PC-3 (cell line): ENCODE measurements around the gene PRDM4. TPM values are rescaled to one million over a fixed set of nuclear protein-coding genes. Genes with fewer than 3 reads are reported as not detected.
"Not testable (repeated sequence)": the region's sequence is repeated elsewhere in the genome, so short reads cannot be mapped to it uniquely, and the experiment has no call there.

Experiments used
- ATAC-seq: fragments of 200-7000 bp; cut with Tn5 transposase; 2 replicates; pipeline ENCODE4 v1.9.1; 2020; ENCODE audit warnings: mild to moderate bottlenecking, moderate library complexity
- BruUV-seq: library from RNA; stranded (reverse); fragments of 400-500 nt; replicated peaks from 2 replicates; lab custom pipeline; 2021; lab: Mats Ljungman, UMichigan
- CTCF ChIA-PET: fragments of 300-600 bp; sonication (Branson Sonifier 250); formaldehyde crosslinking; loops from one replicate; lab custom pipeline; 2022; ENCODE audit warnings: antibody characterized with exemption; lab: Charles Lee
- POLR2A ChIA-PET: fragments of 300-600 bp; sonication (Branson Sonifier 250); formaldehyde crosslinking; loops from one replicate; lab custom pipeline; 2022; ENCODE audit warnings: antibody characterized with exemption; ENCODE audit not compliant: unreplicated experiment; lab: Charles Lee
- DNase-seq: peaks from one replicate; pipeline ENCODE4 v3.0.0-alpha.2; 2015
- H2AFZ ChIP-seq: fragments of 300-600 bp; sonication (generic); 2 replicates; pipeline ENCODE4 v1.6.0; 2016; ENCODE audit warnings: antibody characterized with exemption, low read length
- H3F3A ChIP-seq: fragments of 300-600 bp; sonication (generic); one replicate; pipeline ENCODE4 v1.6.0; 2017; ENCODE audit warnings: antibody characterized with exemption, low read length, control low read depth, mild to moderate bottlenecking; ENCODE audit not compliant: unreplicated experiment
- H3K27ac ChIP-seq: fragments of 300-600 bp; sonication (generic); 2 replicates; pipeline ENCODE4 v1.5.1; 2016; ENCODE audit warnings: mild to moderate bottlenecking, low read length
- H3K27me3 ChIP-seq: fragments of 300-600 bp; sonication (generic); 2 replicates; pipeline ENCODE4 v1.6.1; 2016; ENCODE audit warnings: low read length, mixed read lengths
- H3K36me3 ChIP-seq: fragments of 300-600 bp; sonication (generic); 2 replicates; pipeline ENCODE4 v1.6.1; 2016; ENCODE audit warnings: low read depth, mixed run types, low read length, mixed read lengths
- H3K4me1 ChIP-seq: fragments of 300-600 bp; sonication (generic); 2 replicates; pipeline ENCODE4 v1.5.1; 2016; ENCODE audit warnings: low read length; ENCODE audit not compliant: insufficient read depth
- H3K4me2 ChIP-seq: fragments of 300-600 bp; sonication (generic); 2 replicates; pipeline ENCODE4 v1.6.0; 2016; ENCODE audit warnings: low read length
- H3K4me3 ChIP-seq: fragments of 300-600 bp; sonication (generic); 2 replicates; pipeline ENCODE4 v1.5.1; 2016; ENCODE audit warnings: mild to moderate bottlenecking, low read length, mixed read lengths
- H3K79me2 ChIP-seq: fragments of 300-600 bp; sonication (generic); 2 replicates; pipeline ENCODE4 v1.6.1; 2017; ENCODE audit warnings: low read length, mixed read lengths
- H3K9ac ChIP-seq: fragments of 300-600 bp; sonication (generic); 2 replicates; pipeline ENCODE4 v1.6.0; 2016; ENCODE audit warnings: mild to moderate bottlenecking, low read length
- H3K9me2 ChIP-seq: fragments of 300-600 bp; sonication (generic); replicated peaks from 2 replicates; pipeline ENCODE4 v1.6.1; 2016; ENCODE audit warnings: mixed run types, low read length, mixed read lengths
- H3K9me3 ChIP-seq: fragments of 300-600 bp; sonication (generic); 2 replicates; pipeline ENCODE4 v1.6.1; 2016; ENCODE audit warnings: low read length, mixed read lengths
- H4K20me1 ChIP-seq: fragments of 300-600 bp; sonication (generic); 2 replicates; pipeline ENCODE4 v1.6.1; 2016; ENCODE audit warnings: low read length, mixed read lengths
- CTCF ChIP-seq: fragments of 300-600 bp; sonication (generic); conservative IDR thresholded peaks from 2 replicates; pipeline ENCODE4 v1.5.1; 2017; ENCODE audit warnings: antibody characterized with exemption, low read depth, mild to moderate bottlenecking, low read length
- EZH2 ChIP-seq: fragments of 300-600 bp; sonication (generic); IDR thresholded peaks from one replicate; pipeline ENCODE4 v1.6.1; 2017; ENCODE audit warnings: antibody characterized with exemption, mild to moderate bottlenecking, low read length; ENCODE audit not compliant: unreplicated experiment
- EZH2phosphoT487 ChIP-seq: fragments of 300-600 bp; sonication (generic); IDR thresholded peaks from 2 replicates; pipeline ENCODE4 v1.6.1; 2018; ENCODE audit warnings: mild to moderate bottlenecking, antibody characterized with exemption, low read length, borderline replicate concordance
- intact Hi-C: fragments of 100-400 bp; cut with micrococcal nuclease; formaldehyde crosslinking; loops from 2 replicates; pipeline ENCODE4 v1.9.0; 2023
- total RNA-seq: library from RNA; depleted of rRNA; stranded (reverse); fragments of >200 nt; gene quantifications from 2 replicates; pipeline ENCODE4 v1.2.3, GENCODE V29; 2014

PRDM4 gene
- total RNA-seq, 1 experiment from 2014 or later = 22.6 TPM

GRCh38 chr12:107732365-107732764 lies 28.6 kb downstream of the PRDM4 start:
- POLR2A ChIA-PET = no interaction called here

GRCh38 chr12:107731366-107731765 lies 29.6 kb downstream of the PRDM4 start:
- Histone ChIP-seq H3K4me2 (no peak overlapping the region), H3F3A (no peaks in the 10 kb centered on the region), H3K9ac (no peak overlapping the region), H3K4me3 (no peak overlapping the region), H3K27ac (no peak overlapping the region), H3K79me2 (no peaks in the 10 kb centered on the region), H3K9me2 (no peaks in the 10 kb centered on the region), H3K4me1 (no peaks in the 10 kb centered on the region), H3K9me3 (no peaks in the 10 kb centered on the region), H4K20me1 (no peaks in the 10 kb centered on the region), H2AFZ (no peak overlapping the region), H3K36me3 (peaks cover 34% of the 10 kb centered on the region), H3K27me3 (no peaks in the 10 kb centered on the region)
- intact Hi-C loops = no loop called here
- TSS peak; percentile 6 for BruUV-seq
- no peak for TF ChIP-seq EZH2phosphoT487
- TF ChIP-seq EZH2 = no peak
- TF ChIP-seq CTCF = peak; percentile 31
- DNase-seq (peak; percentile 36), ATAC-seq (peak; percentile 37)
- ChIA-PET CTCF (no interaction called here), POLR2A (interaction anchor here (0.6 kb wide), 1 partner anchor 27 kb away, joined by 3 read pairs; no protein-coding TSS in a partner anchor)

More at GRCh38 chr12:107732365-107732764, 28.6 kb downstream of the PRDM4 start:
- DNase-seq = no peak
- CTCF ChIA-PET = no interaction called here
- Histone ChIP-seq H3K4me2 (no peak overlapping the region), H3K79me2 (no peaks in the 10 kb centered on the region), H3K27ac (no peak overlapping the region), H3K9me2 (no peaks in the 10 kb centered on the region), H3K27me3 (no peaks in the 10 kb centered on the region), H2AFZ (no peak overlapping the region), H4K20me1 (no peaks in the 10 kb centered on the region), H3F3A (no peaks in the 10 kb centered on the region), H3K36me3 (peaks cover 44% of the 10 kb centered on the region), H3K9me3 (no peaks in the 10 kb centered on the region), H3K4me3 (no peak overlapping the region), H3K4me1 (no peaks in the 10 kb centered on the region), H3K9ac (no peak overlapping the region)
- TF ChIP-seq EZH2 (no peak), CTCF (no peak)
- no TSS peak for BruUV-seq
- ATAC-seq = no peak
- intact Hi-C loops = no loop called here

GRCh38 chr12:107730618-107731341 lies 30.2 kb downstream of the PRDM4 start:
- Histone ChIP-seq H3K9me2 (no peaks in the 10 kb centered on the region), H2AFZ (no peak overlapping the region), H3K27me3 (no peaks in the 10 kb centered on the region), H3K4me2 (no peak overlapping the region), H3F3A (no peaks in the 10 kb centered on the region), H3K4me3 (no peak overlapping the region), H3K9me3 (no peaks in the 10 kb centered on the region), H3K79me2 (no peaks in the 10 kb centered on the region), H4K20me1 (no peaks in the 10 kb centered on the region), H3K9ac (no peak overlapping the region), H3K4me1 (no peaks in the 10 kb centered on the region), H3K36me3 (peaks cover 28% of the 10 kb centered on the region), H3K27ac (no peak overlapping the region)
- ChIA-PET POLR2A (interaction anchor here (0.6 kb wide), 1 partner anchor 28 kb away, joined by 3 read pairs; no protein-coding TSS in a partner anchor), CTCF (no interaction called here)
- peak; percentile 15 for ATAC-seq
- TF ChIP-seq EZH2 (no peak), CTCF (no peak), EZH2phosphoT487 (no peak)
- no TSS peak for BruUV-seq
- no peak for DNase-seq
- intact Hi-C loops = no loop called here

GRCh38 chr12:107727742-107728141 lies 33.2 kb downstream of the PRDM4 start:
- H3K4me1 ChIP-seq, H3K9me2 ChIP-seq, H3K27ac ChIP-seq, ATAC-seq, H3K4me2 ChIP-seq, CTCF ChIA-PET, intact Hi-C loops, H3K4me3 ChIP-seq, H3K9ac ChIP-seq, H3K79me2 ChIP-seq, H3K27me3 ChIP-seq, H3K9me3 ChIP-seq, H3F3A ChIP-seq, BruUV-seq, H4K20me1 ChIP-seq, H3K36me3 ChIP-seq, POLR2A ChIA-PET, DNase-seq, H2AFZ ChIP-seq: not testable (repeated sequence)
